NCI-H774 (cell line): ENCODE data around the gene TMIGD3.
"Not testable (repeated sequence)": the region's sequence is repeated elsewhere in the genome, so short reads cannot be mapped to it uniquely, and the experiment has no call there.

Experiments used
- DNase-seq: peaks from one replicate; lab custom pipeline; 2025; lab: John Stamatoyannopoulos, UW

Gene TMIGD3

DNA sequence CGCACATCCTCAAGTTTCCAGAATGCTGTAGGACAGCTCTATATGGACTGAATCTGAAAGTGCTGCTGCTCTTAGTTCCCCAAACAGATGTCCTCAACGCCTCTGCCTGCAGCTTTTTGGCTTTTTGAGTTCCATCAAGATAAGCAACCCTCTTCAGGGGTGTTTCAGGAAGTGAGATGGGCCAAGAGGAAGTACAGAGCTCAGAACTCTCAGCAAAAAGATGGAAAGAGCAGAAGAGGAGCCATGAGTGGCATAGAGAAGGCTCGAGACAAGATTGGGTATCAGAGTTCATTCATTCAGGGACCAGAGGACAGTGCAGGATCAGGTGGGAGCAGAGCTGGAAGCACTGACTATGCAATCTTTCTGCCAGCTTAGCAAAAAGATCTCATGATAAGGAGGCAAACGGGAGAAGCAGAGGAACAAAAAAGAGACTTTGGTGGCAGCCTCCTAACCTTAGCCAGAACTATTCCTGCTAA, at the start of gene TMIGD3, which contains the start of gene ADORA3:
TMIGD3 (minus strand) TSS at position 49 of the 476 bp plus-strand sequence. CDS start 279 bp downstream, outside the sequence.
ADORA3 (minus strand) TSS at position 49 of the 476 bp plus-strand sequence. CDS start 279 bp downstream, outside the sequence.
- DNase-seq: no peak

DNA sequence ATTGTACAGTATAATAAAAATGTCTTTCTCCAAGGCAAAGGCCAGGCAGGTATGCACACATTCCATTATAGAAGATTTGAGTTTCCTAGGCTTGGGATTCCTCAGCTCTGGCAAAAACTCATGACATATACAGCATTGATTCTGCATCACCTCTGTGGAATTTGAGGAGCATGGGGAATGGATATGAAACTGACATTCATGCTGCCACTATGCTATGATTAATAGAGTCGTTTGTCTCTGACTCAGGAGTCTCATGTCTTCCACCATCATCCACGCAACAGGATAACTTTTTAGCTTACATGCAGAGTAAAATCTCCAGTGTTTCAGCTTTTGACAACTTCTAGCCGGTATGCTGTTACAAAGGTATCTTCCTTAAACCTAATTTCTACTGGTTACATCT, 49.8 kb upstream of the TMIGD3 start:
- DNase-seq: no peak

DNA sequence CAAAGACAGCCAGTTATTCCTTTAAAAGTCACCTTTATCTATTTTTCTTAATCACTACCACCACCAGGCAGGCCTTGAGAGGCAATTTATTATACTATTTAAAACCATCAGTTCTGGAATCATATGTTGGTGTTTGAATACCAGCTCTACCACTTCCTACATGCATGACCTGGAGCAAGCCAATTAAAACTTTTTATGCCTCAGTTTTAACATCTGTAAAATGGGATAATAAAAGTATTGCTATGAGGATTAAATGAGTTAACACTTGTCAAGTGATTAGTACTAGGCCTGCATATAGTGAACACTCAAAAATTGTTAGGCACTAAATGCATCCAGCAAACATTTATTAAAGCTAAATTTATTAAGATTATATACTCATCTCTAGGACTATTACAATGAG, 49.2 kb upstream of the TMIGD3 start:
- no peak for DNase-seq

DNA sequence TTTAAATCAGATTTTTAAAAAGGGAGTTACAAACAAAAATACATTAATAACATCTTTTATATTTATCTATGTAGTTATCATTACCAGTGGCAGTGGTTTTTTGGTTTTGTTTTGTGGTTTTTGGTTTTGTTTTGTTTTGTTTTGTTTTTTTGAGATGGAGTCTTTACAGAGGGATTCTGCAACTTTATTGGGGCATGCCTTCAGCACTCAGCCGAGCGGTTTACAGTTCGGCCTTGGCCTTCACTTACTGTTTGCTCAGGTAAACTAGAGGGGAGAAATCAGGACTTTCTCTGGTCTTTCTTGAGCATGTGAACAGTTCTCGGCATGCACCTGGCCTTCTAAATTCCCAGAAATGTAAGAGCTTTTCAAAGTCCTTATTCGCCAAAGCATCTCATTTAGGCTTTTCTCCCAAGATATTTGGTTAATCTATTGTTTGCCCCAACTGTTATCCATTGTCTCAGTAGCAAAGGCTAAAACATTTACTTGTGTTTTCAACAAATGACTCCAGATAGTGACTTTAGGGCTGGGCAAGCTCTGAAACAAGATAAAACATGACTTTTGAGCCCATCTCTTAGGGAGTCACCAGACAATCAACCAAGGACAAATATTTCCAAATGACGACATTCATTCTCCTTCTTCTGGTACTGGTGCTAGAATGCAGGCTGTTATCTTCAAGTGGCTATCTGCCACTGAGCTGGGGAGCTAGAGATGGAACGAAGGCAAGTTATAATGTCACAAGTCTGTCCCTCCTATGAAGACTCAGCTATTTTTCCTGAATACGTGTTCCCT, 48.4 kb upstream of the TMIGD3 start:
- no peak for DNase-seq

DNA sequence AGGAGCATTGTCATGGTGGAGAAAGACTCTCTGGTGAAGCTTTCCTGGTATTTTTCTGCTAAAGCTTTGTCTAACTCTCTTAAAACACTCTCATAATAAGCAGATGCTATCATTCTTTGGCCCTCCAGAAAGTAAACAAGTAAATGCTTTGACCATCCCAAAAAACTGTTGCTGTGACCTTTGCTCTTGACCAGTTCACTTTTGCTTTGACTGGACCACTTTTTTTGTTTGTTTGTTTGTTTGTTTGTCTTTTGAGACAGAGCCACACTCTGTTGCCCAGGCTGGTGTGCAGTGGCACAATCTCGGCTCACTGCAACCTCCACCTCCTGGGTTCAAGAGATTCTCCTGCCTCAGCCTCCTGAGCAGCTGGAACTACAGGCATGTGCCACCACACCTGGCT, 44.4 kb upstream of the TMIGD3 start:
- DNase-seq: not testable (repeated sequence)

DNA sequence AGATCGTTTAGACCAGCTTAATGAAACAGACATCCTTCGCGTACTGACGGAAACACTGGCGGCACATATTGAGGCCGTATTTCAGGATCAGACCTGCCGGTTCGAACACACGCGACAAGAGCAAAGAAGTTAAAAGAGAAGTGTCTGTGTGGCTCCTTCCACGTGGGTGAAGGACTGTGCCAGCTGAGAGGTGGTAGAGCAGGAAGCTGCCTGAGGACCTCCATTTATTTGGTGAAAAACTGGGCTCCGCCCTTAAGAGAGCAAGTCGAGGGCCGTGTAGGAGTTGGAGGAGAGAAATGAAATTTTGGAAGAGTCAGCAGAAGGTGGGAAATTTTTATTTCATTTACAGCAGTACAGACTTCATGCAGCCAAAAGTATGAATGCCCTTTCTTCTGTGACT, 38.8 kb upstream of the TMIGD3 start:
- DNase-seq: no peak

DNA sequence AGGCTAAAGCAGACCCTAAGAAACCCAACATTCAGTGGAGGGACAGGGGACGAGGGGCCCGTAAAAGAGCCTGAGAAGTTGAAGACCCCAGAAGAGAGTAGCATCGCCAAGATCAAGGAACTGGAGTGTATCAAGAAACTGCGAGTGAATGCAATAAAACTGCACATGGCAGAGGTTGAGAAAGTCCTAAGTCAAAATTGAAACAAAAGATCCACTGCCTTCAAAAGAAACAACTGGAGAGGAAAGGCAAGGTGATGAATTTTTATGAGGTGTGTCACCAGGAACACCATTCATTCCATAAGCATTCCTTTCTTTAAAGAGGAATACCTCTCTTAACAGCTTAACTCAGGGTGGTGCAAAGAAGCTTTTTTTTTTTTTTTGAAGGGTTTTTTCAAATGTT, 38.3 kb upstream of the TMIGD3 start:
- no peak for DNase-seq

DNA sequence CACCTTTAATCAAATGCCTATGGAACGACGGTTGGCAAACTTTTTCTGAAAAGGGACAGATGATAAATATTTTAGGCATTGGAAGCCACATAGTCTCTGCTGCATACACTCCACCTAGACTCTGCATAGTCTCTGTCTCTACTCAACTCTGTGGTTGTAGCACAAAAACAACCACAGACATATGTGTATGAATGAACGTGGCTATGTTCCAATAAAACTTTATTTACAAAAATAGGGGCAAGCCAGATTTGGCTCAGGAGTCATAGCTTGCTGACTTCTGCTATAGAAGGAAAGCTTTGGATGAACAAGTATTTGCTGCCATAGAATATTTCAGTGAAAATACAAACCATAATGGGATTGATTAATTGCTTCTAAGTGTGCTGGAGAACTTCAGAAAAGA, 37.5 kb upstream of the TMIGD3 start:
- DNase-seq: no peak

DNA sequence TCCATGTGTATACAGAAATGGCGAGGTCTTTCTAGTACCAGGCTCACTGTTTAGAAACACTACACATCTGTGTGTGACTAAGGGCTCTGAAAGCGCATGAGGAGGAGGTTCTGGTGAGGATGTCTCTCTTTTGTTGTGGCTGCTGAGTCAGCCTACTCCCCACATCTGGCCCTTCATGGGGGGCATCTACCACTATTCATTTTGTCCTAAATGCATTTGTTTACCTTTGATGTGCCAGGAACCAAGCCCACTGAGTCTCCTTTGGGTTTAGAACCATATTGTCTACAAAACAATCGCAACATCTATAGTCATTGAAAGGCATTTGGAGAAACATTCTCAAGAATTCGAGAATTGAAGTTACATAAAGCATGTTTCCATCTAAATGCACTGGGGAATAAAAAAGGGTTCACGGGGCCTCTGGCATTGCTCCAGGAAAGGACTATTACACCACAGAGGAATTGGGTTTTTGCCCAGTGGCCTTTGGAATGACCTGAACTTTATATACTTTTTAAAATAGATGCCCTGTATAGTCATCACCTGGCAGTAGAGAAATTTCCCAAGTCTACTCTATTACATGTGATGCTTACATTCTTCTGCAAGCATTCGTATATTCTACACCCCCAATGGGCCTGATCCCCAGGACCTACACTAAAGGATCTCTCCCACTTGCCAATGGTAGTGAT, 35.1 kb upstream of the TMIGD3 start:
- no peak for DNase-seq

DNA sequence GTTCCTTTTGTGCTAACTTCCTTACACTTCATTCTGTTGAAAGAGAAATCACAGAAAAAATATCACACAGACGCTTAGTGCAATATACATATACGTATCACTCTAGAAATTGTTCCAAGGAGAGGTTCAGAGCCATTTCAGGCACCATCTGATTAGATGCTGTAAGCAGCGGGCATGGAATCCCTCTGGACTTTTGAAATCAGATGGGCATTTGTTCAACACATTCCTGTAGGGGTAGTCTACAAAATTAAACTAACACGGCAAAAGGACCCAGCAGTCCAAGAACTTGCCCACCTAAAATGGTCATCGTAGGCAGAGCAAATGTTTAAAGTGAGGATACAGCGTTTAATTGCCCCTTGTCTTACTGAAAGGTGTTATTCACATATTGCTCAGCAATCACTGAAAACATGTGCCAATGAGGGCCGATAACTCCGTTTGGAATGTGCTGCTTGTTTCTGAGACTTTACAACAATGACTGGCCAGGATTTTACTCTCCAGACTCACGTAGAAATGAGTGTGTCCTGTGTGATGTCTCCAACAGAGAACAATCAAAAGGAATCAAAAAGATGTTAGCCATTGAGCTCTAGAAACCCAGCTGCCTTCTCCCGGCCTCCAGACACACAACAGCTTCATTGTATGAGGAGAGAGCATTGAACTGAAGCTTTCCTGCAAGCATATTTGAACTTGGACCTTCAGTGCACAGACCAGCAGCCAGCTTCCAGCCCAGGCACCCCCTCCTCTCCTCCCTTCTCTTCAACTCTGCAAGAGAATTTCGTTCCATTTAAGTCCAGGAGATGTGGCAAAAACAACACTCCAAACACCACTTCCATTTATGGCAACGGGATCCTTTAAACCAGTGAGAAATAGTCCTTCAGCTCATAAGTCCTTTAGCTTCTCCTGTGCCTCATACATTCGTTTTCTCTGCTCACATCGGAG, 32.1 kb upstream of the TMIGD3 start:
- no peak for DNase-seq

DNA sequence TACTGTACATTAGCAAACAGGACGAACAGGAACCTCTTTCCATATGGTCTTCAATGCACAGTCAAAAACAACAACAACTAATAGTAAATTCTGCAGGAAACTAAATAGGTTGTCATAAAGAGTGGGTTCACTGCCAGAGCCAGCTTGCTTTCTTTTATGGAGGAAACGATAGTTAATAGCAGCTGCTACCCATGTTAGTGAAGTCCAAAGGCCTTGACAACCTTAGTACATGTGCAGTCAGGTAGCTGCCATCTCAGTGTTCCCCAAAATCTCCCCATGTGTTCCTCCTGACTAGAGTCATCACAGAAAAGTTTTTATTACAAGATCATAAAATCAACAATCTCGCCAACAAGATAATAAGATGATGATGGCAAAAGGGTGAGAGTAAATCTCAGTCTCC, 16.6 kb upstream of the TMIGD3 start:
- no peak for DNase-seq

DNA sequence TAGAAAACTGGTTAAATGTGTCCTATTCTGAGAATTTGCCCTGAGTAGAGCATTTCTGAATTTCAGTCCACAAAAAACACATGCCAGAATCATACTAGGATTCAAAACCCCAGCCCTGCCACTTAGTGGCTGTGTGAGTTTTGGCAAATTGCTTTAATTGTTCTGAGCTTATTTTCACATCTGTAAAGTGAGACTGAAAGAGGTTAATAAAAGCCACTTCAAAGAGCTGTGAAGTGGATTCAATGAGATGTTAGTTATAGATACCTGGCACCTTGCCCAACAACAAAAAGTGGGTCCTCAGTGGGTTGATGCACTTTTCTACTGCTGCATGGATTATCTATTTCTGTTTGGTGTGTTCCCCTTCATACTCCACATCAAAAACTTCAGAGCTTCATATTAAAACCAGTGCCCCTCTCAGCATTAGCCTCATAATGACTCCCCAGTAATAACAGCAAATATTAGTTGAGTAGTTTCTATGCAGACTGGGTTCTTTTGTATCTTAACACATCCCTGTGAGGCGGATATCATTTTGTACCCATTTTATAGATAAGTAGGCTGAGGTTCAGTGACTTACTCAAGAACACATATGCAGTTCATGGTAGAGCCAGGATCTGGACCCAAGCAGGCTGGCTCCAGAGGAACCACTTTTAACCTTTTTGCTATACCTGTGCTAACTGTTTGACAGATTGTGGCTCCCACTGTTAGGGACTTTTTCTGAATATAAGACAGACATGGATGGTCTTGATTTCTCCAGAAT, 14.2 kb upstream of the TMIGD3 start:
- DNase-seq: peak; percentile 18

DNA sequence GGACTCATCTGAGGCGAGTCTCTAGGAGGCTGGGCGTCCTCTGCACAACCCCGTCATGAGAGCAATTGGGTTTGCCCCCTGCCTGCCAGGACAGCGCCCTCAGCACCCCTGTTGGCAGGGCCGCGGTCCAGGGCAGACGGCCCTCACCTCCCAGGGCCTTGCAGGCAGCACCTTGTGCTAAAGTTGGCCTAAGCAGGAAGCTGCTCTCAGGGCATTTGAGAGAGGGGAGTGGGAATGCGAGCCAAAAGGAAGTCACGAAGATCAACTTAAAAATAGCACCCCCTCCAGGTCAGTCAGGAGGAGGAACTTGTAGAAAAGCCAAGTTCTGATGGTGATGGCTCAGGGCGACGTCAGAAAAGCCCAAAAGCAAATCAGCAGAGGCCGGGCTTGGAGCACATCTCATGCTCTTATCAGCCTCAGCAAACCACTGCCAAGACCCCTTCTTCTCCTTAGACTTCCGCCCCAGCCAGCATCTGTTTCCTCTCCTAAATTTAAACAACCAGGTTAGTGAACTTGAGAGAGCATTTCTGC, 12.6 kb upstream of the TMIGD3 start:
- DNase-seq: no peak

DNA sequence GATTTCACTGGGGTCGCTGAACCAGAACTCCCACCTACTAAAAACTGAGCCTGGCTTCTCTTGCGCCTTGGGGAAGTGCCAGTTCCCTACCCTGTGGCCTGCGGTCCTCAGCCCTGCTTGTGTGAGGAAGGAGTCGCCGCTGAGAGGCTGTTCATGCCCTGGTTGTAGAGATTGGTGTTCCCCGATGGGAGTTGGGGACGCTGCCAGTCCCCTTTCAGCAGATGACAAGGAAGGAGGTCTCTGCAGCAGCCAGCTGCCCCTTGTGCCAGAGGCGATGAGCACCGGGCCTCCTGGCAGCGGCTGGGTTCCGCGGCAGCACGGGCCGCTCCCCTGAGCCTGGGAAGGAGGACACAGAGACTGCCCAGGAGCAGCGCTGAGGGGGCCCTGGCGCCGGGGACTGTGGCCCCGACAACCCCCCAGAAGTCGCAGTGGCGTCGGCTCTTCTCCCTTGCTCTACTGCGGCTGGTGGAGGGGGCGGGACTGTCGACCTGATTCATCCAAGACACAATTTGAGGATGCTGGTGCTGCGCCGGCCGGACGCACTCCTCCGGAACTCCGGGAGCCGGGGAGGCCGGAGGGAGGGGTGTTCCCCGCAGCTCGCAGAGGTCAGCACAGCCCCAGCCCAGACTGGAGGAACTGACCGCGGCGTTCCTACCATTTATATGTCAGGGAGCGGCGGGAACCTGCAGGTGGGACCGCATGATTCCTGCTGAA, 12.0 kb upstream of the TMIGD3 start:
- no peak for DNase-seq

DNA sequence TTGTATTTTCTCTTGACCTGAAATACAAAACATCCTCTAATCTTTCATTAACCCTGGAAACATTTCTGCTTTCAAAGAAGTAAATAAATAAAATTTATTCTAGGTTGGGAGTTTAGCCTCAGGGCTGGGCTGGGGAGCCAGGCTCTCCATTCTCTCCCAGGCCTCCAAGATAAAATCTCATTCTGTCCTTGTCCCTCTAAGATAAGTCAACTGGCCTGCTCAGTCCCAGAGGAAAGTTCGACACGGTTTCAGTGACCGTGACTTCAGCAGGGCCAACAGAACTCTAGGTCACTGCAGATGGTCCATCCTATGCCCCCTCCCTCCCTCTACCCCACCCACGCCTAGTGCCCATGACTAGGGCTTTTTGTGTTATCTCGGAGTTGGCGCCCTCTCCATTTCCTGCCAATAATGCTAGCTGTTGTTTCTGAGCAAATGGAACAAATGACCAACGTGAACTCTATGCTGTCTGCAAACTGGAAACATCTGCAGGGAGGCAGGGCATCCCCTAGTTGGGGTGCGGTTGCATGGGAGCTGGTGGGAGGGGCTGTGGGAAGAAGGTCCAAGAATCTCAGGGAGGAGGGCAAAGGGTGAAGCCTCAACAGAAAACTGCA, 10.1 kb upstream of the TMIGD3 start:
- no peak for DNase-seq

DNA sequence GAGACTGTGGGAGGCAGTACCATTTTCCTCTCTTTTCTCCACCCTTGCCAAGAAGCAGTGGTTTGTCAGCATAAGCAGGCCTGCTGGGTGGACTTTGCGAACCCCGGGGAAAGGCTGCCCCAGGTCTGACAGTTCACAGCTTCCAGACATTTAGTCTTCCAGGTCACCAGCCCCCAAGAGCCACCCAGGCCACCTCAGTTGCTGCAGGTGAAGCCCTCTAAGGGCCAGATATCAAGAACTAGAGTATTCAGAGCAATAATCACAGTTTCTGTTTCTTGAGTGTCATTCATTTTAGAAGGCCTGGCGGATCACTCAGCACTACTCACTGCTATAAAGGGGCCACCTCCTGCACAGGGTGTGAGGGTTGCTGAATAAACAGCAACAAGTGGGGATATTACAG, 9.5 kb upstream of the TMIGD3 start:
- DNase-seq: no peak

DNA sequence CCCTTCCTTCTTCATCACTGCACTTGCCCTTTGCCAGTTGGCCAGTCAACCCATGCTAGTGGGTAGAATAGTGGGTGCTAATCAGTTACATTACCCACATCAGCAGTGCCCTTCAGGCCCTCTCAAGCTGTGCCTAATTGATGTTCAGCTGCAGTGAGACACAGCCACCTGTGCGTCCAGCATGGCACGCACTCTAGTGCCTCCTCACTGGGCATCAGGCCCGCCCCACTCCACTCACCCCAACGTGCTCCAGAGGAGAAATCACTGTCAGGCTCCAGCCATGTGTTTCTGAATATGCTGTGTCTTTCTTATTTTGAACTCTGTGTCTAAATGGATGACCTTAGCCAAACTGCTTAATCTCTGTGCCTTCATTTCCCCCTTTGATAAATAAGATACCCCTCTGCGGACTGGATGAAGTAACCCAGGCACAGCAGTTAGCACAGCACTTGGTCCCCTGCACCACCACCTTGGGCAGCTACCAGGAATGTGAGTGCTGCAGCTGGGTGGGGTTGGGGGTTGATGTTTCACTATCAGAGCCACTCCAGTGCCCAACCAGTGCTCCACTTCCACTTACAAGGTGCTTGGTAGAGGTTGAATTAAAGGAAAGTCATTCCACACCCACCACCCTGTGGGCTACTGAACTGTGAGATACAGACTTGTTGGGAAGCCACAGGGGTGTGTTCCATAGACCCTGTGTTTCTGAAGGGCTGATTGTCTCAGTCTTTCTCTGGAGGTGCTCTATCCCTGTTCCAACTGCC, 8.9 kb upstream of the TMIGD3 start:
- DNase-seq: no peak

DNA sequence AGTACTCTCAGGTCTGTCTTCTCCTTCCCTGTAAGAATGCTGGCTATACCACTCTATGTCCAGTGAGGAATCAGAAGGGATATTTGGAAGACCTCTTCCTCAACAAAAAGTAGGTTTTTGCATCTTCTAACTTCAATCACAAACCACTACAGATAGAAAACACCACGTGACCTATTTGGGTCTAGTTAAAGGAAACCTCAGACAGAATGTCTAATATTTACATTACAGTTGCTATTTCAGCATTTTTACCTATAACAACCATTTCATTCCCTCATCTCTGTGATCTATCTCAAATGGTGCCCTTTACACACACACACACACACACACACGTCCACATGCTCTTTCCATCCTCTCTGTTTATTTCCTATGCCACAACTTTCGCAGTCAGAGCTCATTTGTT, 7.9 kb upstream of the TMIGD3 start:
- no peak for DNase-seq

DNA sequence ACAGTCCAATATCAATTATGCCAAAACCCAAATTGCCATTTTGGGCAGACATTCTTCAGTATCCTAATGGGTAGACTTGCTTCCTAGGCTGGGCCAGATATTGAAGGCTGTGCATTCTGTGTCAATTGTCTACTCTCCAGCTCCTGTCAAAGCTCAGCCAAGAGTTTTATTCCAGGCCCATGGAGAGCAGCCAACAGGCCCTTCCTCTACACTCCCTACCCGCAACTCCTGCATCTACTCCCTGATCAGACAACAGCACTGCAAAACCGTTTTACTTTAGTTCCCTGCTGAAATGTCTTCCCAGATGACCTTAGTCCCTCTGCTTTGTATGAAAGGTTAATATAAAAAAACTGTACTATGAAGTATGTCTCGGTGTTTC, 6.6 kb upstream of the TMIGD3 start:
- DNase-seq: no peak
